Epidermal melanocyte (primary cell): ENCODE data around the gene DNAJC18.

Experiments used
- DNase-seq: peaks from one replicate; pipeline ENCODE4 v3.0.0; 2011; ENCODE audit warnings: low spot score; ENCODE audit not compliant: insufficient read length

Gene DNAJC18

GRCh38 chr5:139403787-139404483 is 35.4 kb downstream of the DNAJC18 start, which contains the start of gene SPATA24:
Gene SPATA24, minus strand, starts transcription at chr5:139404089. Its CDS starts 29 bp downstream, at chr5:139404060.
- DNase-seq = peak; percentile 95

- DNase-seq = no peak
Observed at GRCh38 chr5:139403418-139403786, 35.9 kb downstream of the DNAJC18 start.

DNA sequence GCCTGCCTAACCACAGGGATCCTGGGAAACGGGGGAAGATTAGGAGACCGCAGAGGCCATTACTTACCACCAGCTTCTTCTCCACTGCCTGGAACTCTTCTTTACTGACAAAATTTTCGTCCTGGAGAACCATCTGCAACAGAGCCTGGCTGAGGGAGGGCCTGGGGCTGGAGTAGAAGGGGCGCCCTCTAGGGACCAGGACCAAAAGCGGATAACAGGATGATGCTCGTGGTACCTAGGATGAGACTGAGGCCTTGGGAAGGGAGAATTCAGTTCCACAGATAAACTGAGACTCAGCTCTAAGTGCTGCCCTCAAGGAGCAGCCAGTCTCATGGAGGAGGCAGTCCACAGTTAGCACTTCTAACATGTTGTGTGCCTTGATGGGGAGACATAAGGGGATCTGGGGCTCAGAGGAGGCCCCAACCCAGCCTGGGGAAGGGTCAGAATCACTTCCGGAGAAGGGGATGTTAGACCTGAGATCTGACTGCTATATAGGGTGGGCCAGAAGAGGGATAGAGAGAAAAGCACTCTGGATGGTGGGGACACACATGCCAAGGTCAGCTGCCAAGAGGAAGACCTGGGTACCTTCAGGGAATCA is 36.7 kb downstream of the DNAJC18 start:
- DNase-seq = no peak

DNA sequence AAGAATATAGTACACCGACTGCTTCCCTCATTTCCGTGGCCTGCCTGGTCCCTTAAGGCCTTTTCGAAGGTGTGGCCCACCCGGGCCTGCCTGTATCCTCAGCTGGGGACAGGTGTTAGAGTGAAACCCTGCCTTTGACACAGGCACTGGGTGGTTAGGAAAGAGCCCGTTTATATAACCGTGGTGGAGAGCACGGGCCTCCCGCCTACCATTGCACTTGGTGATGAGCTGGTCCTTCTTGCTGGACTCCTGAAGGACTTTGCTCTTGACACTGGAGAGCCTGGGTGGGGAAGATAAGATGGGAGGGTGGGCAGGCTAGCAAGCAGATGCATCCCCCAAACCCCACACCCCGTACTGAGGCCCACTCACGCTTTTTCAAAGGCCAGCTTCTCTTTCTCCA is 37.8 kb downstream of the DNAJC18 start:
- DNase-seq = no peak

- DNase-seq = no peak
Observed at GRCh38 chr5:139399501-139400121, 39.7 kb downstream of the DNAJC18 start.

- no peak for DNase-seq
Observed at GRCh38 chr5:139397921-139398320, 41.4 kb downstream of the DNAJC18 start.

DNA sequence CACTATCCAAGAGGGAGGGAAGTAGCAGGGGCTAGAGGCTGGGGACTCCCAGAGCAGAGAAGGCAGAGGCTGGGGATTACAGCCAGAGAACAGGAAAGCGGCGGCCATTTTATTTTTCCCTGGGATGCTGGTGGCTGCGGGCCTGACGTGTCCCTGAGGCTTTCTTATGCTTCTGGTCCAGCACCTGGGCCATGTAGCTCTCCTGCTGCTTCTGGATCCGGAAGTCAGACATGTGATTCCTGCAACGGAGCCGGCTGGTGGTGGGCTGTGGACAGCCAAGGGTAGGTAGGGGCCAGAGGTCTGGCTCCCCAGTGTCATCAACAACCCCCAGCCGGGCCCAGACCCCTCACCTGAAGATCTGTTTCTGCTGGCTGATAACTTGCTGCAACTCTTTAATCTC is 42.6 kb downstream of the DNAJC18 start:
- DNase-seq = no peak

GRCh38 chr5:139395844-139396640 is 43.3 kb downstream of the DNAJC18 start:
- no peak for DNase-seq

DNA sequence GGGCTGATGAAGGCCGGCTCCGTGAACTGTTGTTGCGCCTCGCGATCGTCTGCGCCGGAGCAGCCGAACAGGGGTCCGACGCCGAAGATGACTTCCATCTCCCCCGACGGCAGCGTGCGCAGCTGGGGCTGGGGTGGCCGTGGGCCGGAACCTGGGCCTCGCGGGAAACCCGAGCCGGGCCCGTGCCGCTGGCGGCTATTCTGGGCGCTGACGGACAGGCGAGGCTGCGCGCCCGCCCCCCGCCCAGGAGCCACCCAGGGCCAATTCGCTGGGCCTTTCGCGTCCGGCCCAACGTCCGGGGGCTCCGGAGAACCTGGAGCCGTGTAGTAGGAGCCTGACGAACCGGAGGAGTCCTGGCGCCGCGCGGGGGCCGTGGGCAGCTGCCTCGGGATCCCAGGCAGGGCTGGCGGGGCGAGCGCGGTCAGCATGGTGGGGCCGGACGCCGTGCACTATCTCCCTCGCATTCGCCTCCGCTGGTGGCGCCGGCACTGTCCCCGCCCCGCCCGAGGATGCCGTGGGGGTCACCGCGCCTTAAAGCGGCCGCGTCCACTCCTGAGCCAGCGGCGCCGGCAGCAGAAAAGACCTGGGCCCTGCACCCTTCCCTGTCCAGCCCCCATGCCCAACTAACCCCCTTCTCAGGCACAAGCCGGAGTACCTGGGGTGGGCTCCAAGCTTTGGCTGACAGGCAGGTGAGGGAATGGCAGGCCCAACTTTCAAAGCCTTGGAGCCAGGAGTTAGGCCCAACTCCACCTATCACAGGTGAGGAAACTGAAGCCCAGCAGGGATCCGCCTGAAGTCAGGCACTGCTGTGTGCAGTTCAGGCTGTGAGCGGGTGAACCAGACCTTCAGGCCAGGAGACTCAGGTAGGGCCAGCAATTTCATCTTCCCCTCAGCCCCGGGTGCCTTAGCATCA is 44.4 kb downstream of the DNAJC18 start, which contains the start of gene PROB1:
TSS of gene PROB1 (minus strand) at position 451 of the 913 bp plus-strand sequence. CDS start at position 428, 23 bp downstream.
- DNase-seq = no peak

GRCh38 chr5:139394123-139394653 is 45.1 kb downstream of the DNAJC18 start:
- no peak for DNase-seq

GRCh38 chr5:139393497-139394122 is 45.7 kb downstream of the DNAJC18 start:
- peak; percentile 16 for DNase-seq

DNA sequence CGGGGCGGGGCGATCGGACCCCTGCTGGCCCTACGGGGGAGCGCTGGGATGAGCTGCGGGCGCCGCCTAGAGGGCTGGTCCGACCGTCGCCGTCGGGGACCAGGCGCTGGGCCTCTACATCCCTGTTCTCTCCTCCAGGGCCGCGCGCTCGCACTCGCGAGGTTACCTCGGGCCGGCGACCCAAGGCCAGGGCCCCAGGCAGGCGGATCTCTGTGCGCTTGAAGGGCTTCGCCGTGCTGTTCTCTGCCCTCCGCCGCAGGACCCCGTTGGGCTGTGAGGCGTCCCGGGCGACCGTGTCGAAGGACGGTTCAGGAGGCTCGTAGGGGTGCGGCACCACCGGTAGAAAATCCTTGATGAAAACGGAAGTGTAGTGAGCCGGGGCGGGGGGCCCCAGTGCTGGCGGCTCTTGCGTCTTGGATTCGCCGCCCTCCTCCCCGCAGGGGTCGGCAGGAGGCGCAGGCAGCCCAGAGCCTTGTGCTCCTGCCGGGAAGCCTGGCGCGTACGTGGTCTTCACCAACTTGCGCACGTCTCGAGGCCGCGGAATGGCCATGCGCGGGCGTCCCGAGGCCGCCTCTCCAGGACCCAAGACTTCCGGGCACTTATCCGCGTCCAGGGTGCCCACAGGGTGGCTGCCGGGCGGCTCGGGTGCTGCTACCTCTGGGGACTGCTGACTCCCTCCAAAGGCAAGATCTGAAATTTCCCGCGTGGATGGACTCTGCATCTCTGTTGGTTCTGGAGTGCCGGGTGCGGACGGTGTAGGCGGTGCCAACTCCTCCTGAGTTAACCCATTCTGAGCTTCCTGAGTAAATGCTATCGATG is 46.4 kb downstream of the DNAJC18 start:
- peak; percentile 52 for DNase-seq

- DNase-seq = no peak
Observed at GRCh38 chr5:139392324-139392677, 47.0 kb downstream of the DNAJC18 start.

DNA sequence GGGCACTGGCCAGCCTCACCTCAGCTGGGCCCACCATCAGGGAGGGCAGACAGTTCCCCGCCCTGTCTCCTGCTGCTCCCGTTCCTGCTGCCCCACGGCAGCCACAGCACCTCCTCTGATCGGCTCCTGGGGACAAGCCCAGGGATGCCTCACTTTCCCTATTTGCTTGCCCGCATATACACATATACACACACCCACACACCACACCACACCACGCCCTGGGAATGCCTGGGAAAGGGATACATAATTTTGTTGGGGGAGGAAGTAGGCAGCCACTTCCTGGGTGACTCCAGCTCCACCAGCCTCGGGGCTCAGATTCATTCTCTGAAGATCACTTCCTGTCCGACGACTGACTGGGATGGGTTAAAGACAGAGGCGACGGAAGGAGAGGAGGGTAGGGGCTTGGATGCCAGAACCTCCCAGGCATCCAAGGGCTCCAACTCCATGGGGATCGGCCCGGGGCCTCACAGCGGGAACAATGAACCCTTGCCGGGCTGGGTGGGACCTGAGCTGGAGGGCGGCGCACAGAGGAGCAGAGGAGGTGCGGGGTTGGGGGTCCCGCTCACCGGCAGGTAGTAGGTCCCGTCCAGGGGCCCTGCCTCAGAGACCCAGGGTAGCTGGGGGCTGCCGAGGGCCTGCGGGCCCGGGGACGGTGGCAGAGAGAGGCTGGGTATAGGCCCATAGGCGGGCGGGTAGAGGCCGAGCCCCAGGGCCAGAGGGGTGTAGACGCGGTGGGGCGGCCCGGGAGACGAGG is 47.6 kb downstream of the DNAJC18 start:
- DNase-seq = peak; percentile 16

- peak; percentile 17 for DNase-seq
Observed at GRCh38 chr5:139390639-139391569, 48.4 kb downstream of the DNAJC18 start.

GRCh38 chr5:139389701-139390638 is 49.4 kb downstream of the DNAJC18 start, which contains the start of gene MZB1:
Gene MZB1, minus strand, starts transcription at chr5:139389913. Its CDS starts 57 bp downstream, at chr5:139389856.
- DNase-seq = peak; percentile 9
